Trophoblast cell (in vitro differentiated cells and primary cell): ENCODE results near the gene PGM2.

Experiments
- DNase-seq, 2 donors: peaks; one replicate each; pipeline ENCODE4 v3.0.0-alpha.2; 2016
- H2AFZ ChIP-seq: 2 replicates; pipeline ENCODE4 v1.6.1; 2013; ENCODE audit warnings: low read length, moderate library complexity, mild to moderate bottlenecking; ENCODE audit not compliant: insufficient read depth, poor library complexity
- H2AK5ac ChIP-seq: 2 replicates; pipeline ENCODE4 v1.6.1; 2013; ENCODE audit warnings: mild to moderate bottlenecking, low read length
- H2BK120ac ChIP-seq: 2 replicates; pipeline ENCODE4 v1.6.1; 2013; ENCODE audit warnings: low read length, mild to moderate bottlenecking, moderate library complexity; ENCODE audit not compliant: insufficient read depth, poor library complexity
- H2BK12ac ChIP-seq: 2 replicates; pipeline ENCODE4 v1.6.1; 2013; ENCODE audit warnings: mild to moderate bottlenecking, low read length, moderate library complexity
- H2BK5ac ChIP-seq: 2 replicates; pipeline ENCODE4 v1.6.1; 2013; ENCODE audit warnings: low read length, low read depth, moderate library complexity, mild to moderate bottlenecking; ENCODE audit not compliant: poor library complexity
- H3K14ac ChIP-seq: 2 replicates; pipeline ENCODE4 v1.6.1; 2013; ENCODE audit warnings: mild to moderate bottlenecking, low read length
- H3K18ac ChIP-seq: 2 replicates; pipeline ENCODE4 v1.6.1; 2013; ENCODE audit warnings: mild to moderate bottlenecking, low read length
- H3K23ac ChIP-seq: 2 replicates; pipeline ENCODE4 v1.6.1; 2013; ENCODE audit warnings: low read length
- H3K27ac ChIP-seq: 2 replicates; pipeline ENCODE4 v1.5.1; 2013; ENCODE audit warnings: low read depth, mild to moderate bottlenecking, inconsistent platforms, low read length, moderate library complexity
- H3K27me3 ChIP-seq: 2 replicates; pipeline ENCODE4 v1.6.1; 2013; ENCODE audit warnings: inconsistent platforms, mild to moderate bottlenecking, low read length, moderate library complexity; ENCODE audit not compliant: insufficient read depth
- H3K36me3 ChIP-seq, 2 experiments: 1 replicate in 1 of 2; 2 replicates in 1 of 2; pipeline ENCODE4 v1.6.1; 2013; ENCODE audit warnings: low read length in 2 of 2, mild to moderate bottlenecking in 2 of 2, moderate library complexity in 1 of 2; ENCODE audit not compliant: insufficient read depth in 2 of 2, control insufficient read depth in 1 of 2
- H3K4ac ChIP-seq: 2 replicates; pipeline ENCODE4 v1.6.1; 2013; ENCODE audit warnings: low read depth, mild to moderate bottlenecking, low read length, moderate library complexity
- H3K4me1 ChIP-seq, 2 experiments: 1 replicate in 1 of 2; 2 replicates in 1 of 2; pipeline ENCODE4 v1.6.1; 2013; ENCODE audit warnings: low read length in 2 of 2, mild to moderate bottlenecking in 2 of 2, moderate library complexity in 1 of 2; ENCODE audit not compliant: insufficient read depth in 2 of 2, control insufficient read depth in 1 of 2
- H3K4me2 ChIP-seq: 2 replicates; pipeline ENCODE4 v1.6.1; 2013; ENCODE audit warnings: inconsistent platforms, mild to moderate bottlenecking, low read length, moderate library complexity
- H3K4me3 ChIP-seq: 2 replicates; pipeline ENCODE4 v1.5.1; 2013; ENCODE audit warnings: mild to moderate bottlenecking, low read depth, low read length, inconsistent platforms
- H3K79me1 ChIP-seq: one replicate; pipeline ENCODE4 v1.6.1; 2013; ENCODE audit warnings: low read length
- H3K79me2 ChIP-seq: 2 replicates; pipeline ENCODE4 v1.6.1; 2013; ENCODE audit warnings: low read length, mild to moderate bottlenecking; ENCODE audit not compliant: control insufficient read depth, insufficient read depth, poor library complexity
- H3K9ac ChIP-seq: 2 replicates; pipeline ENCODE4 v1.6.1; 2013; ENCODE audit warnings: mild to moderate bottlenecking, low read length
- H3K9me3 ChIP-seq: 2 replicates; pipeline ENCODE4 v1.6.1; 2013; ENCODE audit warnings: low read depth, mild to moderate bottlenecking, control low read depth, inconsistent platforms, low read length; ENCODE audit not compliant: insufficient read depth
- H4K12ac ChIP-seq: 2 replicates; pipeline ENCODE4 v1.6.1; 2013; ENCODE audit warnings: low read depth, mild to moderate bottlenecking, low read length, moderate library complexity
- H4K8ac ChIP-seq: 2 replicates; pipeline ENCODE4 v1.6.1; 2013; ENCODE audit warnings: low read depth, mild to moderate bottlenecking, low read length, moderate library complexity
- H4K91ac ChIP-seq: one replicate; pipeline ENCODE4 v1.6.1; 2013; ENCODE audit warnings: low read depth, mild to moderate bottlenecking, low read length, moderate library complexity
- WGBS: extraction: QIAGEN DNeasy Blood & Tissue Kit; methylation state at CpG from one replicate; pipeline ENCODE4 v1.1.7; 2013; ENCODE audit warnings: missing lambda C conversion rate; ENCODE audit not compliant: insufficient read length, insufficient coverage; ENCODE audit errors: extremely low coverage; 5-methylcytosine and 5-hydroxymethylcytosine counted together

PGM2 gene

GRCh38 chr4:37827802-37828321 is 1.4 kb downstream of the PGM2 start:
- peak overlapping the region; percentile 96 for H3K4me2 ChIP-seq
- peak overlapping the region; percentile 65 for H3K4ac ChIP-seq
- peaks cover 2 to 5% of the 10 kb centered on the region in 2 experiments for H3K4me1 ChIP-seq
- no peak overlapping the region for H2BK12ac ChIP-seq
- H3K9ac ChIP-seq, result no peak overlapping the region
- no peak for DNase-seq
- no peak overlapping the region for H2BK120ac ChIP-seq
- H3K23ac ChIP-seq, result no peak overlapping the region
- H3K4me3 ChIP-seq, result no peak overlapping the region
- peak overlapping the region; percentile 12 for H4K12ac ChIP-seq
- H3K18ac ChIP-seq, result no peak overlapping the region
- H3K9me3 ChIP-seq, result peaks cover 2% of the 10 kb centered on the region
- H2AK5ac ChIP-seq, result no peak overlapping the region
- H3K79me1 ChIP-seq, result peaks cover 8% of the 10 kb centered on the region
- WGBS, result no CpG with 5 or more reads among the region's 1 CpG
- H3K36me3 ChIP-seq, result peaks cover 5% of the 10 kb centered on the region in 2 experiments
- no peak overlapping the region for H3K27ac ChIP-seq
- no peak overlapping the region for H4K8ac ChIP-seq
- peaks cover 5% of the 10 kb centered on the region for H3K79me2 ChIP-seq
- H2BK5ac ChIP-seq, result no peak overlapping the region
- H3K14ac ChIP-seq, result no peak overlapping the region
- no peaks in the 10 kb centered on the region for H3K27me3 ChIP-seq
- H2AFZ ChIP-seq, result no peak overlapping the region
- H4K91ac ChIP-seq, result no peak overlapping the region

GRCh38 chr4:37828843-37829242 is 2.4 kb downstream of the PGM2 start:
- Histone ChIP-seq H3K4me1 (peaks cover 2 to 5% of the 10 kb centered on the region in 2 experiments), H4K12ac (no peak overlapping the region), H2BK5ac (no peak overlapping the region), H4K8ac (no peak overlapping the region), H3K9ac (no peak overlapping the region), H3K9me3 (peaks cover 2% of the 10 kb centered on the region), H3K18ac (no peak overlapping the region), H3K27ac (no peak overlapping the region), H3K79me2 (peaks cover 5% of the 10 kb centered on the region), H3K4me3 (no peak overlapping the region), H3K27me3 (no peaks in the 10 kb centered on the region), H4K91ac (no peak overlapping the region), H3K4me2 (no peak overlapping the region), H2BK120ac (no peak overlapping the region), H2AFZ (no peak overlapping the region), H3K36me3 (peaks cover 5% of the 10 kb centered on the region in 2 experiments), H3K23ac (no peak overlapping the region), H3K79me1 (peaks cover 8% of the 10 kb centered on the region), H3K4ac (no peak overlapping the region), H2BK12ac (no peak overlapping the region), H3K14ac (no peak overlapping the region), H2AK5ac (no peak overlapping the region)
- no CpG with 5 or more reads among the region's 3 CpGs for WGBS
- DNase-seq, result no peak

- H2BK120ac ChIP-seq, result no peak overlapping the region
- no peak overlapping the region for H4K12ac ChIP-seq
Observed at GRCh38 chr4:37830640-37831039, 4.2 kb downstream of the PGM2 start.

GRCh38 chr4:37835031-37835430 is 8.5 kb downstream of the PGM2 start:
- peaks cover 5 to 15% of the 10 kb centered on the region in 2 experiments for H3K36me3 ChIP-seq
- H3K4ac ChIP-seq, result no peak overlapping the region
- no peaks in the 10 kb centered on the region for H3K9me3 ChIP-seq
- H3K14ac ChIP-seq, result no peak overlapping the region
- H4K91ac ChIP-seq, result no peak overlapping the region
- H3K23ac ChIP-seq, result no peak overlapping the region
- H2AK5ac ChIP-seq, result no peak overlapping the region
- H3K4me3 ChIP-seq, result no peak overlapping the region
- no peak overlapping the region for H3K9ac ChIP-seq
- no peak overlapping the region for H3K27ac ChIP-seq
- H3K27me3 ChIP-seq, result no peaks in the 10 kb centered on the region
- no peaks in the 10 kb centered on the region for H3K79me1 ChIP-seq
- no peaks in the 10 kb centered on the region for H3K79me2 ChIP-seq
- H2BK5ac ChIP-seq, result no peak overlapping the region
- no peak overlapping the region for H3K4me2 ChIP-seq
- no peak overlapping the region for H2AFZ ChIP-seq
- H4K12ac ChIP-seq, result no peak overlapping the region
- H2BK12ac ChIP-seq, result no peak overlapping the region
- peak; percentile 65 to 92 for DNase-seq
- no peak overlapping the region for H3K18ac ChIP-seq
- no peak overlapping the region for H4K8ac ChIP-seq
- no CpG with 5 or more reads among the region's 5 CpGs for WGBS
- no peak overlapping the region for H2BK120ac ChIP-seq
- H3K4me1 ChIP-seq, result no peaks in the 10 kb centered on the region

More at GRCh38 chr4:37830640-37831039, 4.2 kb downstream of the PGM2 start:
- Histone ChIP-seq H2BK12ac (no peak overlapping the region), H3K4ac (no peak overlapping the region), H3K4me1 (peaks cover 2 to 5% of the 10 kb centered on the region in 2 experiments), H3K14ac (no peak overlapping the region), H3K23ac (no peak overlapping the region), H3K9ac (no peak overlapping the region), H2BK5ac (no peak overlapping the region), H2AFZ (no peak overlapping the region), H3K9me3 (peaks cover 2% of the 10 kb centered on the region), H4K8ac (no peak overlapping the region), H3K4me2 (no peak overlapping the region), H3K79me2 (peaks cover 5% of the 10 kb centered on the region), H3K27me3 (no peaks in the 10 kb centered on the region), H3K27ac (no peak overlapping the region), H3K4me3 (no peak overlapping the region), H3K18ac (no peak overlapping the region), H3K36me3 (peaks cover 5 to 10% of the 10 kb centered on the region in 2 experiments), H4K91ac (no peak overlapping the region), H3K79me1 (peaks cover 8% of the 10 kb centered on the region), H2AK5ac (no peak overlapping the region)
- DNase-seq, result no peak
- WGBS, result no CpG with 5 or more reads among the region's 3 CpGs
